NOMO-1 (cell line): ENCODE results near the gene HOMER2.

Source experiments
- DNase-seq, 2 experiments: peaks; one replicate each; lab custom pipeline; 2025; ENCODE audit not compliant: unreplicated experiment in 2 of 2; lab: John Stamatoyannopoulos, UW

The HOMER2 gene

DNA sequence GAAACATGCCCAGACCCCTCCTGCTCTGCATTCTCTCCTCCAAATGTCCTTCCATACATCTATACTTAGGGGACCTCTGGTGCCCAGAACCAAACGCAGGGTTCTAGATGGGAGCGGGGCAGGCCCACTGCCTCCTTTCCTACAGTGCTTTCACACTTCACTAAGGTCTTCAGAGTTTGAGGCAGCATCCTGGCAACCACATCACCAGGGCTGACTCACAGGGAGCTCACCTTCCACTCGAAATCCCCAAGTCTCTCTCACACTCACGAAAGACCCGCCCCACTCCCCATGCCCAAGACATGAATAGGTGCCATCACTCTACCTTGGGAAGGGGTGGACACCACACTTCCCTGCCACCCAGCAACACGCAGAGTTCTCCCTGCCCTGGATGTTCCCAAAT is 18.9 kb downstream of the HOMER2 start:
- no peak for DNase-seq

DNA sequence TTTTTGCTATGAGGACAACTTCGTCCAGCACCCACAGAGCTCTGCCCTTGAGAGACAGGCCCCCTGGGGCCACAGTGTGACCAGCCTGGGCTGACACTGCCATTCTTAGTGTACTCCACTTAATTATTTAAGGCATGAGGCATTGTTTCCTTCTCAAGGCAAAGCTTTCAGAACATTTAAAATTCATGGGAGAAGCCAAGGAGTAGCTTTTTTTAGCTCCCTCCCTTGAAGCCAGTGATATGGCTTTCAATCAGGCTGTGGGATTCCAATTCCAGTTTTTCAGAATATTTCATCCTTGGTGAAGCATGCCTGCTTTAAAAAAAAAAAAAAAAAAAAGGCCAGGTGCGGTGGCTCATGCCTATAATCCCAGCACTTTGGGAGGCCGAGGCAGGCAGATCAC is 21.3 kb downstream of the HOMER2 start:
- no peak for DNase-seq

DNA sequence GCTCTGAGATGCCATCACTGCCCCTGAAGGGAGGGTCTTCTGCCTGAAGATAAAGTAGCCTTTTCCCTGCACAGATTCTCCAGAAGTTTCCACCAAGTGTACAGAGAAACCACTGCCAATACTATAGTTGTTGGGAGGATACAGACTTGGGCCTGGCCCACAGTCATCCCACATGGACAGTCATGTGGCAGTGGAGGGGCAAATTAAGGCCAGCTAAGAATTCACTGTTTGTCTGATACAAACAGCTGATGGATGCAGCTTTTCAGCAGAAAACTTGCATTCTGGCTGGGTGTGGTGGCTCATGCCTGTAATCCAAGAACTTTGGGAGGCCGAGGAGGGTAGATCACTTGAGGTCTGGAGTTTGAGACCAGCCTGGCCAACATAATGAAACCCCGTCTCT is 22.1 kb downstream of the HOMER2 start:
- DNase-seq: no peak

DNA sequence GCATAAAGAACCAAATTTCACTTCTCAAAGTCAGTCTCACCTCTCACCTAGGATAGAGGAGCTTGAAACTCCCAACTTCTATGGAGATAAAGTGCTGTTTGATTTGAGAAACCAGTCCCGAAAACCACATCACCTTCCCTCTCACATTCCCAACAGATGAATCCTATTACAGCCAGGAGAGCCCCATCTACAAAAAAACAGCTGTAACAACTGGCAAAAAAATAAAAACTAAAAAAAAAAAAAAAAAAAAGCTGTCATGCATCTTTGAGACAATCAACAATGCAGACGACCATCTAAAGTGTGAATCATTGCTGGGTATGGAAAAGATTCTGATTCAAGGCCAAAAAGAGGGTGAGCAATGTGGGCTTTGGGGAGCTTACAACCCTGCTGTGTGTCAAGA is 23.8 kb downstream of the HOMER2 start:
- DNase-seq: no peak

DNA sequence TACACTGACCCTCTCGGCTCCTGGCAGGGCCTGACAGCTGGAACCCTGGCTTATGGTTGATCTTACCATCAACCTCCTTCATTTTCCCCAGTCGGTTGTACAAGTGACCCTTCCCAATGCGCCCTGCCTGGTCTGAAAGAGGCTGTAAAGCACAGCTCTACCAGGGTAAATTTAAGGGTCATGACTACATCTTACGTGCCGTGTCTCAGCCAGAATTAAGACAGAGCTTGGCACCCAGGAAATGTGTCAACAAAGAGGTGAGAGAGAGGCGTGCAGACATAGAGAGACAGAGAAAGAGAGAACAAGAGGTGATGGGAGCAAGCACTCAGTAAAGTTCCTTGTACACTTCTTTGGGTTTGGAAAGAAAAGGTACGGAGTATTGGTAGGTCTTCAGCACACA is 28.8 kb downstream of the HOMER2 start:
- DNase-seq: no peak

DNA sequence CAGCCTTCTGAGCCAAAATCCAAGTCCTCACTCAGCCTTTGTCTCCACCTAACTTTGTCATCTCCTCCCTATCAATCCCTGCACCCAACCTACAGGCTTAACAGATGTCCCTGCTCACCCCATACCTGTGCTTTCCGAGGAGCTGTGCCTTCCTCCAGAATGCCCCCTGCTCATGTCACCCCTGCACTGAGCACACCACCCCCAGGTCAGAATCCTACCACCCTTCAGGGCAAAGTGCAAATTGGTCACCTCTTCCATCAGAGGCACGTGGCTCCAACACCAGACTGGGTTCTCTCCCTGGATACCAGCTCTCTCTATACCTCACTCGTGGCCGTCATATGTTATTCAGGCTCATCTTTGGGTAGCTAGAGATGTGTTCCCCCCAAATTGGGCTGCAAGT is 29.8 kb downstream of the HOMER2 start:
- no peak for DNase-seq

DNA sequence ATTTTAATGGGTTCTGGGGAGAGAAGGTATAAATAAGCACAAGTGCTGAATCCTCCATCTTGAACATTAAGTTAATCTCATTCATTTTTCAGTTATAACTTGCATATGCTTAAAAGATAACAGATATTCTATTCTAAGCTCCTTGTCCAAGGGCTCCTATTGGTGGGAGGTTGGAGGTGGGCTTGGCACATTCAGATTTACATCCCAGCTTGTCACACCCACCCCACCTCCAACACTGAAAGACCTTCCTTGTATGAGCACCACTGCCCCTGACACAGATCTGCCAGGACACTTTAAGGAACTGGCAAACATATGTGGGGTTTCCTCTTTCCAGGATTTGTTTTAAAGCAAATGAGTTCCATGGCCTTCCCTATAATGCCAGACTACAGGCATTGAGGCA is 30.6 kb downstream of the HOMER2 start:
- no peak for DNase-seq

DNA sequence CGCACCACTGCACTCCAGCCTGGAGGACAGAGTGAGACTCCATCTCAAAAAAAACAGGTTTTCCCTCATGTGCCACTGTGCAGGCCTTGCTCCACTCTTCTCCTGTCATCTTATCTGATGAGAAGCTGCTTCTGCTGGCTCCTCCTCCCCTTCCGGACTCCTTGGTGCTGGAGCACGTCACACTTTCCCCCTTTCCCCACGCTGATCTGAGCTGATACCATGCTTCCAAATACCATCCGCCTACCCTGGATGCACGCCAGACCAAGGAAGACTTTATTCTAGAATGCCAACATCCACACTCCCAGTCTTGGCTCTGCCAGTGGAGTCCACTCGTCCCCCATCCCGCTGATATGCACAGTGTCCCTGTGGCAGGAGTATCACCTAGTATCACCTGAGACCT is 31.3 kb downstream of the HOMER2 start:
- DNase-seq: no peak

DNA sequence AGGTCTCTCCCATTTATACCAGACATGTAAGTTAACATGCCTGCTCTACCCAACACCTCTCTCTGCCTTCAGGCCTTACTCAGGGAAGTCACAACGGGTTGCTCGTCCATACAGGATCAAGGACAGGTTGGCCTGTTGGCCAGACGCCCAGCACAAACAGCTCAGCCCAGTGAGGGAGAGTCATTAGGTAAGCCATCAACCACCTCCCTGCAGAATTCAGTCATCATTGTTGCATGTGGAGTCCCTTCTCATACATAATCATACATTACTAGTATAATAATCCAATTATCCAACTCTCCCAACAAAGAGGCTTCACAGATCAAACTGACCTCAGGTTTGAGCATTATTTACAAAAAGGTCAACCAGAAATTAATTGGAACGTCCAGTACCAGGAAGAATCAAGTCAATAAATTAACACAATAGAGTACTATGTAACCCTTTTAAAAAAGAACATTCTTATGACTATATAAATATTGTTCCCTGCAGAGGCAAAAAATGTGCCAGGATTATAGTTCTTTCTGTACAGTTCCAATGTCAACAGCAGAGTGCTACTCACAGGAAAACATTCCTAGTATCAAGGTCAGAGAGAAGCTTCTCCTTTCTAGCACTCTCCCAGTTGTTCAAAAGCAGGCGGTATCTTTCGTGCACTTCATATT is 33.2 kb downstream of the HOMER2 start:
- DNase-seq: no peak

DNA sequence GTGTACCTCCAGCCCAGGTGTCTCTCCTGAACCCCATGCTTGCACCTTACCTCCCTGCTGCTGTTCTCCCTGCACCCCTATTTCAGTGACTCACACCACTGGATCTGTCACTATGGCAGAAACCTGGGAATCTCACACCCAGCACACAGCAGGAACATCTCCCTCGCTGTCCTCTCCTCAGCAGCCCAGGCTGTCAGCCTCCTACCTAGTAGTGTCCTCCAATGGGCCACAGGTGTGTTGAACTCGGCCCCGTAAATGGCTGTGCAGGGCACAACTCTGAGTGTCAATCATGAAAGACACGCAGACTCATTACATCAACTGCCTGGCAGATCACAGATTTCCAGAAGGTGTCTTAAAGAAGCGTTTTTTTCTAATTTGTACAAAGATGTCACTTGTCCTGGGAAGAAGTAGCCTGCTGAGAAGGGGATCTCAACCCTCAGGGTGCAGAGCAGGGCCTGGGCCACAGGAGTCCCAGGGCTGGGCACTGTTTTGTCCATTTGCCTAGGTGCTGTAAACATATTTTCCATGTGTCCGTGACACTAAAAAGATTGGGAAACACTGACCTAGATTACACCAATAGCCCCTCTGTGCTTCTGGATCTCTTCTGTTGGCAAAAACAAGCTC is 33.8 kb downstream of the HOMER2 start:
- no peak for DNase-seq

DNA sequence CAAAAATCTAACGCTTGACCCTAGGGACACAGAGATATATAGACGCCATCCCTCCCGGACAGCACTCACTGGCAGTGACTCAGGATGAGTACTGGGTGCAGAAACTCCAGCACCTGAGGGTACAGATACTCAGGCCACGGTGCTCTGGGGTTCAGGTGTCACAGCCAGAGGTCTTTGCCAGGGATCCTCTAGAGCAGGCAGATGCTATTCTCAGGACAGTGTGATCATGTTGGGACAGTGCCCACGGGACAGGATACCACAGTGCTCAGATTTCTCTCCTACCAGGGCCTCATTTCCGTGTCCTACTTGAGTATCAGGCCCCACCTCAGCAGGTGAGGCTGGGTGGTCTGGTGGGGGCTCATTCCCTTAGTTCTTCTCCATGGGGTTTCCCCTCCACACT is 34.4 kb downstream of the HOMER2 start:
- DNase-seq: no peak

DNA sequence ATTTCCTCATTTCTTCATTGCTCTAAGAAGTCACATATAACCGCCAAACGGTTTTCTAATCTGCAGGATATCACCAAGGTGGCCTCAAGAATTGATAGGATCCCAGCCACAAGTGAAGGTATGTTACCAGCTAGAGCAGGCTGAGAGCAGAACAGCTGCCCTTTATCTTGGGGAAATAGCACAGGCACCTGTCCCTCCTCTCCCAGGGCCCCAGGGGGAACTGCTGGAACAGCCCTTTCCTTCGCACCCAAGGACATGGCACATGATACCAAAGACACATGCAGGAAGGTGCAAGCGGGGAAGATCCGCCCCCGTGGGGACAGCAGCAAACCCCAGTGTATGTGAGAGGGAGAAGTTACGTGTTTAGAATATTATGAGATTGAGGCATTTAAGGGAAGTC is 35.3 kb downstream of the HOMER2 start:
- DNase-seq: no peak

DNA sequence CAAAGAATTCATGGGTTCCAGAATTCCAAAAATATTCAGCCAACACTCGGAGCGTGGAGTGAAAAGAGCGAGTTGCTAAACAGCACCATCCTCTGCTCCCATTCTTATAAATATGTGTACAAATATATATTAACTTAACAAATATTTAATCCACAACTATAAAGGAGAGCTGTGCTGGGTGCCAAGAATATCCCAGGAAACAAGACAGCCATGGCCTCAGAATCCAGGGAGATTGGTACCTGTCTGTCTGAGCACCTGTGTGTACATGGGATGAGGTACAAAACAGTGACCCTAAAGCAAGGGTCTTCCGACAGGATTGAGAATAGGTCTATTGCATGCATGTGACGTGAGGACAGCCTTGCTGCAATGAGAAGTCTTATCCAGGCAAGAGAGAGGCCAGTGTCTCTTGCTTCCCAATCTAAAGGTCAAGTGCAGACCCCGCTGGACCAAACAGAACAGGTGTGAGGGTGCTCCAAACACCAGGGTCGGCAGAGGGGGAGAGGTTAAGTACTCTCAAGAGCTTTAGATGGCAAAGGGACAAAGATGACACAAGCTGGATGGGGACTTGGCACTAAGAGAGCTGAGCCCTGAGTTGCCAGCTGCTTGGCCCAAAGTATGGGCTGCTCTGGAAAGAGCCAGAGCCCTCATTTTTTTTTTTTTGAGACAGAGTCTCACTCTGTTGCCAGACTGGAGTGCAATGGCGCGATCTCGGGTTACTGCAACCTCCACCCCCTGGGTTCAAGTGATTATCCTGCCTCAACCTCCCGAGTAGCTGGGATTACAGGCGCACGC is 36.2 kb downstream of the HOMER2 start:
- DNase-seq: no peak

DNA sequence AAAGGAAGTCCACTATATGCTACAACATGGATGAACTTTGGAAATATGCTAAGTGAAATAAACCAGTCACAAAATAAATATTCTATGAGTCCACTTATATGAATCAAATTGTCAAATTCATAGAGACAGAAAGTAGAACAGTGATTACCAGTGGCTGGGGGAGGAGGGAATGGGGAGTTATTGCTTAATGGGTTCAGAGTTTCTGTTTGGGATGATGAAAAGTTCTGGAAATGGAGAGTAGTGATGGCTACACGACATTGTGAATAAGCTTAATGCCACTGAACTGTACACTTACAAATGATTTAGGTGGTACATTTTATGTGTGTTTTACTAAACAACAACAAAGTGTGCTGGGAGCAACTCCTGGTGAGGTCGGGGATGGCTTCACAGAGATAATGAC is 38.1 kb downstream of the HOMER2 start:
- no peak for DNase-seq

DNA sequence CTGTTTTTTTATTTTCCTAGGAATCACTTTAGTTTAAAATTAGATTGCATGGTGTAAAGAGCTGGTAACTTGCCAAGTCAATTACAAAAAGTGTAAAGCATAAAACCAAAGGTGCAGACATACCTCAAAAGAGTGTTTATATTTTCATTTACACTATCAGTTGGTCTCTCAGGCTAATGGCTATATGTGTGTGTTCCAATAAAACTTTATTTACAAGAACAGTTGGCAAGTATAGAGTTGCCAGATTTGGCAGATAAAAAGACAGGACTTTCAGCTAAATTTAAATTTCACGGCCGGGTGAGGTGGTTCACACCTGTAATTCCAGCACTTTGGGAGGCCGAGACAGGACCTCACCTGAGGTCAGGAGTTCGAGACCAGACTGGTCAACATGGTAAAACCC is 41.1 kb downstream of the HOMER2 start:
- DNase-seq: no peak

DNA sequence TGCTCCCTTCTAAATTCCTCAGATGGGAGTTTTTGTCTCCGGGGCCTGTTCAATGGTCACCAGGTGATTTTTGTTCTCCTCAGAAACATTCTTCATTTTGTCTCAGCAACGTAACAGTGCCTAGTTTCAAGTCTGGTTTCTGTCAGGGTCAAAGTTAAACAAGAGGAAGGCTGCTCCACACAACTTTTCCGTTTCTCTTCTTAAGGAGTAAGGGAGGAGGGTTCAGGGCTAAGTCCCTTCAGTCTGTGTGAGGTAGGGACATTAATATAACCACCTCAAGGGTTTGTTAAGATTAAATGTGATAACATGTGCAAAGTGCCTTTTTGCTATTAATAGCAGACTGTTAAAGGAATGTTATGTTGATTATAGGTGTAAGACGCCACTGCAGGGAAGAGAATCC is 41.8 kb downstream of the HOMER2 start:
- no peak for DNase-seq

DNA sequence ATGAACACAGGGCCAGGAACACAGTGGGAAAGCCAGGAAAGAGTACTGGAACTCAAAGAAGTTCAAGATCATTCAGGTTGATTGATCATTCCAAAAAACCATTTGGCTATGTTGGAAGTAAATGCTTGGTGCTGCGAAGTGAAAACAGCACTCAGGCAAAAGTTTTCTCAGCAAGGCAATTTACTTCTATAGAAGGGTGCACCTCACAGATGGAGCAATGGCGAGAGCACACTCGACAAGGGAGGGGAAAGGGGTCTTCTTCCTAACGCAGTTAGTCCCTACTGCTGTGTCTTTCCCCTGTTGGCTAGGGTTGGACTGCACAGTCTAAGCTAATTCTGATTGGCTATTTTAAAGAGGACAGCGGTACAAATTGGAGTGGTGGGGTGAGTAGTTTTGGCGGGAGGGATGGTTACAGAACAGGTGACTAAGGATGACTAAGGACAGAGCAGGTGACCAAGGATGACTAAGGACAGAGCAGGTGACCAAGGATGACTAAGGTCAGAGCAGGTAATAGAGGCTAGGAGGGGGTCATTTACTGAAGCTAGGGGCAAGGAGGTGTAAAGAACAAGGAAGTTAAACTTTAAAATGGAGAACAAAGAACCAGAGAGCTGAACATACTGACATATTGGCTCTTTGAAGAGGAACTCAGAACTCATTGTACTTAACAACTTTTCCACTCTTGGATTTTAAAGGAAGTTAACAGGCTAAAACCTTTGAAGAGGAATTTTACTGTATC is 43.3 kb downstream of the HOMER2 start:
- DNase-seq: no peak

DNA sequence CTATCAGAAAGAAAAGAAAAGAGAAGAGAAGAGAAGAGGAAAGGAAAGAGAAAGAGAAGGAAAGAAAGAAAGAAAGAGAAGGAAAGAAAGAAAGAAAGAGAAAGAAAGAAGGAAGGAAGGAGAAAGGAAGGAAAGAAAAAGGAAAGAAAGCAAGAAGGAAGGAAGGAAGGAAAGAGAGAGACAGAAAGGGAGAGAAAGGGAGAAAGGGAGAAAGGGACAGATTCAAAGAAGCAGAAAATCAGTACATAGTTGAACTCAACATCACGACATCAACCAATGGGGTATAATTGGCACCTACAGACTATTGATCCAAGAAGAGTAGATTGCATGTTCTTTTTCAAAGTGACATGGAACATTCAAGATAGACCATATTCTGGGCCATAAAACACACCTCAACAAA is 45.2 kb downstream of the HOMER2 start:
- no peak for DNase-seq

DNA sequence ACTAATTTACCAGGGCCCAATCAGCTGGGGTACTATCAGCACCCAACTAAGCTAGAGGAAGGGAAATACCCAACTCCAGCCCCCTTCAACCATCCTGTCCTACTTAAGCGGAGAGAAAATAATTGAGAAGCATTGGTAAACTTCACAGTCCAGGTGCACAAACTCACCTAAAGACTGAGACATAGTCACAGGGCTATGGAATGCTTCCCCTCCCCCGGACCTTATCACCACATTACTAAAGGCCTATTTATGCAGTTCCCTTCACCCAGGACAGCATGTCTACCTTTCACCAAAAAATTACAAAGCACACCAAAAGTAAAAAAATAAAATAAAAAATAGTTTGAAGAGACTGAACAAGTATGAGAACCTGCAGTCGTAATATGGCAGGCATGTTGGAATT is 47.9 kb downstream of the HOMER2 start:
- no peak for DNase-seq

DNA sequence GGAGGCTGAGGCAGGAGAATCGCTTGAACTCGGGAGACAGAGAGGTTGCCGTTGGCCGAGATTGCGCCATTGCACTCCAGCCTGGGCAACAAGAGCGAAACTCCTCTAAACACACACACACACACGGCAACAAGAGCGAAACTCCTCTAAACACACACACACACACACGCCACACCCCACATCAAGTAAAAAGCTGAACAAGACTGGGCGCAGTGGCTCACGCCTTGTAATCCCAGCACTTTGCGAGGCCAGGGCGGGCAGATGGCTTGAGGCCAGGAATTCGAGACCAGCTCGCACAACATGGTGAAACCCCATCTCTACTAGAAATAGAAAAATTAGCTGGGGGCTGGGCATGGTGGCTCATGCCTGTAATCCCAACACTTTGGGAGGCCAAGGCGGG is 49.0 kb downstream of the HOMER2 start:
- no peak for DNase-seq

DNA sequence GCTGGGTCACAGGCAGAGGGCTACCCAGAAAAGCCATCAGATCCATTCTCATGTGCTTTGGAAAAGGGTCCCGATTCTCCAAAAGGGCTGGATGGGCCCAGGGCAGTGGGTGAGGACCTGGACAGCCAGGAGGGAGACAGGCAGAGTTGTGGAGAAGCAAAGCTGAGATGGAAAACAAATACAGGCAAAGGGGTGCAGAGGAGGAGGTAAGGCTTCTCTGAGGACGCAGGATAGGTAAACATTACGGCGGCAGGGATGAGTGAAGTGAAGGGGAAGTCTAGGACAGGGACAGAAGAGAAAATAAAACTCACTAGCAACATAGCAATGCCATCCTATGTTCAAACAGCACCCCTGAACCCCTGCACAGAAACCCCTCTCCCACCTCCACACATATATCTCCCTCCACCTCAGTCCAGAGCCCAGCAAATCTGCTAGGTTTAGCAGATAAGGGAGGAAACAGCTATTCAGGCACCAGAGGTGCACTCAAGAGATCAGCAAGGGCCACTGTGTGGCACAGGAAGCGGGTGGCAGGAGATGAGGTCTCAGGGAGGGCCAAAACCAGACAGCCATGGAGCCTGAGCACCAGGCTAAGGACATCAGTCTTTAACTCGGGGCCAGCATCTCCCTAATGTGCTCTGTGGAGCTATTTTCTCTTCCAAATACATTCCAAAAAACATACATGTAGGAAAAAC is 51.3 kb downstream of the HOMER2 start:
- no peak for DNase-seq
